Activated naive CD4-positive, alpha-beta T cell treated with anti-CD3 and anti-CD28 coated beads for 36 hours (primary cell): ENCODE results near the gene NFX1. TPM values are rescaled to one million over a fixed set of nuclear protein-coding genes. Genes with fewer than 3 reads are reported as not detected.

Experiments used
- CTCF ChIA-PET: fragments of 350-600 bp; sonication (Branson Sonifier 250); formaldehyde crosslinking; loops from one replicate; lab custom pipeline; 2021; ENCODE audit warnings: antibody characterized with exemption; lab: Charles Lee
- DNase-seq: peaks from one replicate; pipeline ENCODE4 v3.0.0-alpha.2; 2020
- H3K27ac Mint-ChIP-seq: one replicate; pipeline ENCODE4 v1.8.0; 2021; ENCODE audit warnings: mild to moderate bottlenecking, mixed read lengths
- H3K27me3 Mint-ChIP-seq: one replicate; pipeline ENCODE4 v1.8.0; 2021; ENCODE audit warnings: low read depth, mixed read lengths
- H3K36me3 Mint-ChIP-seq: one replicate; pipeline ENCODE4 v1.8.0; 2021; ENCODE audit warnings: low read depth, mixed read lengths
- H3K4me1 Mint-ChIP-seq: one replicate; pipeline ENCODE4 v1.8.0; 2021; ENCODE audit warnings: low read depth, mixed read lengths
- H3K4me3 Mint-ChIP-seq: one replicate; pipeline ENCODE4 v1.8.0; 2021; ENCODE audit warnings: mild to moderate bottlenecking, moderate library complexity, mixed read lengths
- H3K9me3 Mint-ChIP-seq: one replicate; pipeline ENCODE4 v1.8.0; 2021; ENCODE audit warnings: mixed read lengths
- intact Hi-C: fragments of 100-400 bp; cut with micrococcal nuclease; formaldehyde crosslinking; loops from one replicate; pipeline ENCODE4 v1.15.1; 2023
- total RNA-seq, 2 experiments: library from RNA; stranded (reverse); gene quantifications; one replicate each; pipeline ENCODE4 v1.2.3, GENCODE V29; 2021

The NFX1 gene
- total RNA-seq, 2 experiments from 2014 or later = 32.4 to 32.6 TPM

- Mint-ChIP-seq H3K4me3 (no peak overlapping the region), H3K9me3 (no peaks in the 10 kb centered on the region), H3K36me3 (no peaks in the 10 kb centered on the region), H3K4me1 (peaks cover 43% of the 10 kb centered on the region), H3K27me3 (no peaks in the 10 kb centered on the region), H3K27ac (peak overlapping the region; percentile 89)
- CTCF ChIA-PET = interaction anchor here (0.5 to 9.8 kb wide), 32 partner anchors 12 to 306 kb away, joined by 3 to 100 read pairs (median 5); partner anchors contain the start of genes AQP3 and NOL6
- intact Hi-C loops = loop anchor here (1.0 kb wide), 9 partner anchors 12 to 339 kb away; partner anchors contain the start of genes NOL6 and SMU1
- DNase-seq = peak; percentile 98
Measured at GRCh38 chr9:33415501-33416038, 125.3 kb downstream of the NFX1 start.

DNA sequence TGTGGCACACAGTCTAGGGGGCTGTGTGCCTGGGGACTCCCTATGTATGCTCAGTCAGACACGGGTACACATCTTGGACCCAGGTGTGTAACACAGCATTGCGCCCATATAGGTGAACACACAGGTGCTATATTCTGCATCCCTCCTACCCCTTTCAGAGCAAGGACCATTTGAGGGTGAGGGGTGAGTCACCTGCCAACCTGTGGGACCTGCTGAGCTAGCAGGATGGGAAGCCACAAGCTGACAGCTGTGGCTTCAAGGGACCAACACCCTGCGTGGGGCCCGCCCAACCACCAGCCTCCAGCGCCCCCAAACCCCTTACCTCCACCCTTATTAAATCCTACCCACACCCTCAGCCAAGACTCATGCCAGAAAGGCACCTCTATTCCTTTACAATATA is 126.7 kb downstream of the NFX1 start:
- DNase-seq = peak; percentile 32
- CTCF ChIA-PET = interaction anchor here (0.6 to 9.8 kb wide), 11 partner anchors 13 to 305 kb away, joined by 3 to 100 read pairs (median 12); partner anchors contain the start of gene AQP3
- Mint-ChIP-seq H3K4me3 (no peak overlapping the region), H3K27me3 (no peaks in the 10 kb centered on the region), H3K27ac (no peak overlapping the region), H3K36me3 (no peaks in the 10 kb centered on the region), H3K9me3 (no peaks in the 10 kb centered on the region), H3K4me1 (peaks cover 41% of the 10 kb centered on the region)
- intact Hi-C loops = no loop called here

DNA sequence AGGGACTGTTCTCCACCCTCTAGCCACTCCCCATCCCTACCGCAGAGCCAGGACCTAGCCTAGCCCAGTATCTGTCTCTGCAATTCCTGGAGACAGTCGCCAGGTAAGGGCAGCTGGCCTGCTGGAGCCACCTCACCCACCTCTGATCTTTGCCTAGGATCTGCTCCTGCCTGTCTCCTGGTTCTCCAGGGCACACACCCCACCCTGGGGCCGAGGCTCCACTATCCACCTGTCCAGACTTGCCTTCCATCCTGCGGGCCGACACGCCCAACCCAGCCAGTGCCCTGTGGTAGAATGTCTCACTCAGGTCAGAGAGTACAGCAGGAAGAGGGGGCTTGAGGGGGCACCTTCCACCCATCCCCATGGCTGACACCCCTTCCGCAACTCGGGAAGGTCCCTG is 127.8 kb downstream of the NFX1 start:
- Mint-ChIP-seq H3K9me3 (no peaks in the 10 kb centered on the region), H3K4me1 (peaks cover 41% of the 10 kb centered on the region), H3K27ac (no peak overlapping the region), H3K36me3 (no peaks in the 10 kb centered on the region), H3K27me3 (no peaks in the 10 kb centered on the region), H3K4me3 (no peak overlapping the region)
- CTCF ChIA-PET = interaction anchor here (0.7 to 9.8 kb wide), 4 partner anchors 37 to 57 kb away, joined by 3 to 100 read pairs (median 66); no protein-coding TSS in a partner anchor
- DNase-seq = no peak
- intact Hi-C loops = no loop called here

GRCh38 chr9:33419708-33420303 is 129.5 kb downstream of the NFX1 start:
- CTCF ChIA-PET = interaction anchor here (0.5 kb wide), 1 partner anchor 18 kb away, joined by 5 read pairs; no protein-coding TSS in a partner anchor
- H3K27ac Mint-ChIP-seq = no peak overlapping the region
- no peaks in the 10 kb centered on the region for H3K9me3 Mint-ChIP-seq
- no peaks in the 10 kb centered on the region for H3K27me3 Mint-ChIP-seq
- no peak overlapping the region for H3K4me3 Mint-ChIP-seq
- no peaks in the 10 kb centered on the region for H3K36me3 Mint-ChIP-seq
- DNase-seq = no peak
- peaks cover 32% of the 10 kb centered on the region for H3K4me1 Mint-ChIP-seq
- intact Hi-C loops = no loop called here

Other genes with a start within 250 kb of the NFX1 start
- gene SMU1, start 213.8 kb upstream of the NFX1 start, total RNA-seq = 10 to 100 TPM; 23.7 to 23.9 TPM
- gene B4GALT1, start 123.2 kb upstream of the NFX1 start, total RNA-seq = 10 to 100 TPM; 42.8 to 44.1 TPM
- gene SPINK4, start 50.3 kb upstream of the NFX1 start, total RNA-seq = not detected
- gene BAG1, start 25.8 kb upstream of the NFX1 start, total RNA-seq = 10 to 100 TPM; 38.1 to 40.5 TPM
- 100 to 1,000 TPM; 151 to 162 TPM for gene CHMP5, start 25.5 kb upstream of the NFX1 start, total RNA-seq
- gene AQP7, start 112.1 kb downstream of the NFX1 start, total RNA-seq = not detected
- gene AQP3, start 157.1 kb downstream of the NFX1 start, total RNA-seq = 1 to 10 TPM; 7.2 to 8.1 TPM
- 10 to 100 TPM; 38.2 to 38.6 TPM for gene NOL6, start 183.4 kb downstream of the NFX1 start, total RNA-seq
- 1 to 10 TPM in 1 of 2 experiments, under 1 TPM in 1; 0.57 to 1.6 TPM for gene ANKRD18B, start 233.7 kb downstream of the NFX1 start, total RNA-seq